Smooth muscle cell (in vitro differentiated cells): Measurements from ENCODE around the gene AFAP1L2. TPM values are rescaled to one million over a fixed set of nuclear protein-coding genes. Genes with fewer than 3 reads are reported as not detected.

Experiments
- DNase-seq: peaks from one replicate; lab custom pipeline; 2025; ENCODE audit not compliant: unreplicated experiment; lab: John Stamatoyannopoulos, UW
- H2AFZ ChIP-seq: fragments of 200-600 bp; sonication (generic); 2 replicates; pipeline ENCODE4 v1.6.0; 2016; ENCODE audit warnings: antibody characterized with exemption, low read depth, mild to moderate bottlenecking
- H3F3A ChIP-seq: fragments of 200-600 bp; sonication (generic); 2 replicates; pipeline ENCODE4 v1.6.0; 2017; ENCODE audit warnings: antibody characterized with exemption, low read depth
- H3K27ac ChIP-seq: fragments of 200-600 bp; sonication (generic); 2 replicates; pipeline ENCODE4 v1.5.1; 2016; ENCODE audit warnings: low read depth, mild to moderate bottlenecking
- H3K27me3 ChIP-seq: fragments of 200-600 bp; sonication (generic); 2 replicates; pipeline ENCODE4 v1.6.1; 2016; ENCODE audit warnings: low read depth, mild to moderate bottlenecking
- H3K36me3 ChIP-seq: fragments of 200-600 bp; sonication (generic); 2 replicates; pipeline ENCODE4 v1.5.1; 2016; ENCODE audit warnings: low read depth
- H3K4me1 ChIP-seq: fragments of 200-600 bp; sonication (generic); 2 replicates; pipeline ENCODE4 v1.5.1; 2016; ENCODE audit warnings: low read depth
- H3K4me2 ChIP-seq: fragments of 200-600 bp; sonication (generic); 2 replicates; pipeline ENCODE4 v1.6.0; 2016; ENCODE audit warnings: mild to moderate bottlenecking
- H3K4me3 ChIP-seq: fragments of 200-600 bp; sonication (generic); 2 replicates; pipeline ENCODE4 v1.5.1; 2016; ENCODE audit warnings: mild to moderate bottlenecking
- H3K79me2 ChIP-seq: fragments of 200-600 bp; sonication (generic); 2 replicates; pipeline ENCODE4 v1.6.0; 2016; ENCODE audit warnings: low read depth, mild to moderate bottlenecking
- H3K9ac ChIP-seq: fragments of 200-600 bp; sonication (generic); 2 replicates; pipeline ENCODE4 v1.6.0; 2016; ENCODE audit warnings: low read depth
- H3K9me3 ChIP-seq: fragments of 200-600 bp; sonication (generic); replicated peaks from 2 replicates; pipeline ENCODE4 v1.5.1; 2016; ENCODE audit warnings: low read depth
- H4K20me1 ChIP-seq: fragments of 200-600 bp; sonication (generic); 2 replicates; pipeline ENCODE4 v1.6.0; 2016; ENCODE audit warnings: low read depth
- WGBS: methylation state at CpG from one replicate; pipeline ENCODE4 v1.1.7; 2016; ENCODE audit warnings: low lambda C conversion rate; 5-methylcytosine and 5-hydroxymethylcytosine counted together
- polyA plus RNA-seq: library from polyadenylated mRNA; unstranded; fragments of >200 nt; fragmentation: Nextera tagmentation; extraction: Ambion mirVana; gene quantifications from 2 replicates; pipeline ENCODE4 v1.2.1, GENCODE V29; 2016
- total RNA-seq: library from RNA; depleted of rRNA; stranded (reverse); fragments of >200 nt; gene quantifications from 2 replicates; pipeline ENCODE4 v1.2.3, GENCODE V29; 2014
- TF ChIP-seq, protein P1 (sequence below): fragments of 200-600 bp; sonication (generic); IDR thresholded peaks from 2 replicates; pipeline ENCODE4 v1.5.1; 2017; ENCODE audit warnings: borderline replicate concordance, mild to moderate bottlenecking, antibody characterized with exemption; ENCODE audit not compliant: insufficient read depth, poor library complexity, severe bottlenecking

Gene AFAP1L2
- total and polyA plus RNA-seq, 2 experiments from 2014 or later: 43.3 to 47.2 TPM

DNA sequence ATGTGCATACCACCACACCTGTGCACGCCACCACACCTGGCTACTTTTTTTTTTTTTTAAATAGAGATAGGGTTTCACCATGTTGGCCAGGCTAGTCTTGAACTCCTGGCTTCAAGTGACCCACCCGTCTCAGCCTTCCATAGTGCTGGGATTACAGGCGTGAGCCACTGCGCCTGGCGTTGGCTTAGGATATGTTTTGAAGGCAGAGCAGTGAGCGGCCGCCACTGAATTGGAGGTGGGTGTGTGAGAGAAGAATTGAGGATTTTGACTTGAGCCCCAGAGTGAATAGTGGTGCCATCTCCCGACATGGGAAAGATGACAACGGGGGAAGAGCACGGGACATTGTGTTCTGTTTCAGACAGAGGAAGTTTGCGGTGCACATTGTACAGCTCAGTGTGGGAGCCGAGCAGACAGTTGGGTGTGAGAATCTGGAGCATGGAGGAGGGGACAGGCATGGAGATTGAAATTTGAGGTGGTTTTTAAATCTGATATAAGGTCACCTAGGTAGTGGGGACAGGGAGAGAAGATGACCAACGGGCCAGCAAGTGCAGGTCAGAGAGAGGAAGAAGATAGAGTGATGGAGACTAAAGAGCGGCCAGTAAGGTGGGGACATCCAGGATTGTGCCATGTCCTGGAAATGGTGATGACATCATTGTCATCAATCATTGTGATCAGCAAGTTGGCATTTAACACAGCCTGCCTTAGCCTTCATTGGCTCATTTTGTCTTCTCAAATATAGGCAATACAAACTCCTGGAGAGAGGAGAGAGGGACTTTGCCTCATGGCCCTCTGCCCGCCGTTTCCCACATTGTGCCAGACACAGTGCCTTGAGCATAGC lies 129.5 kb downstream of the AFAP1L2 start:
- H3K79me2 ChIP-seq: no peaks in the 10 kb centered on the region
- no peak overlapping the region for H3K4me2 ChIP-seq
- H3K4me1 ChIP-seq: no peaks in the 10 kb centered on the region
- H3K9ac ChIP-seq: no peak overlapping the region
- no peak overlapping the region for H3K27ac ChIP-seq
- no peaks in the 10 kb centered on the region for H3K27me3 ChIP-seq
- WGBS: 94% methylated on average over 16 of the region's 16 CpGs
- no peak overlapping the region for H2AFZ ChIP-seq
- H3K36me3 ChIP-seq: no peaks in the 10 kb centered on the region
- peaks cover 10% of the 10 kb centered on the region for H3F3A ChIP-seq
- no peak overlapping the region for H3K4me3 ChIP-seq
- no peaks in the 10 kb centered on the region for H3K9me3 ChIP-seq
- DNase-seq: no peak
- TF ChIP-seq, protein P1, sequence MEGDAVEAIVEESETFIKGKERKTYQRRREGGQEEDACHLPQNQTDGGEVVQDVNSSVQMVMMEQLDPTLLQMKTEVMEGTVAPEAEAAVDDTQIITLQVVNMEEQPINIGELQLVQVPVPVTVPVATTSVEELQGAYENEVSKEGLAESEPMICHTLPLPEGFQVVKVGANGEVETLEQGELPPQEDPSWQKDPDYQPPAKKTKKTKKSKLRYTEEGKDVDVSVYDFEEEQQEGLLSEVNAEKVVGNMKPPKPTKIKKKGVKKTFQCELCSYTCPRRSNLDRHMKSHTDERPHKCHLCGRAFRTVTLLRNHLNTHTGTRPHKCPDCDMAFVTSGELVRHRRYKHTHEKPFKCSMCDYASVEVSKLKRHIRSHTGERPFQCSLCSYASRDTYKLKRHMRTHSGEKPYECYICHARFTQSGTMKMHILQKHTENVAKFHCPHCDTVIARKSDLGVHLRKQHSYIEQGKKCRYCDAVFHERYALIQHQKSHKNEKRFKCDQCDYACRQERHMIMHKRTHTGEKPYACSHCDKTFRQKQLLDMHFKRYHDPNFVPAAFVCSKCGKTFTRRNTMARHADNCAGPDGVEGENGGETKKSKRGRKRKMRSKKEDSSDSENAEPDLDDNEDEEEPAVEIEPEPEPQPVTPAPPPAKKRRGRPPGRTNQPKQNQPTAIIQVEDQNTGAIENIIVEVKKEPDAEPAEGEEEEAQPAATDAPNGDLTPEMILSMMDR: no peak
- no peaks in the 10 kb centered on the region for H4K20me1 ChIP-seq

DNA sequence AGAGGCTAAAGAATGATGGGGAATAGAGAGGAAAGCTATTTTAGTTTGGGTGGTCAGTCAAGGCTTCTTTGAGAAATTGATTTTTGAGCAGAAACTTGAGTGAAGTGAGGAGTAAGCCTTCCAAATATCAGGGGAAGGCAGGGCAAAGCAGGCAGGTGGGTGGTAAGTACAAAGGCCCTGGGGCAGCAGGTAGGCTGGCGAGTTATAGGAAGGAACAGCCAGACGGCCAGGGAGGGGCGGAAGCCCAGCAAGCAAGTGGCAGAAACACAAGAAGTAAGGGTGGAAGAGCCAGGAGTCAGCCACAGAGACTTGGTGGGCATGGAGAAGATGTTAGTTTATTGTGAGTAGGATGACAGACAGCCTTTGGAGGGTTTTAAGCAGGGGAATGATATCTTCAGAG lies 130.4 kb downstream of the AFAP1L2 start:
- TF ChIP-seq, protein P1: no peak
- DNase-seq: no peak

DNA sequence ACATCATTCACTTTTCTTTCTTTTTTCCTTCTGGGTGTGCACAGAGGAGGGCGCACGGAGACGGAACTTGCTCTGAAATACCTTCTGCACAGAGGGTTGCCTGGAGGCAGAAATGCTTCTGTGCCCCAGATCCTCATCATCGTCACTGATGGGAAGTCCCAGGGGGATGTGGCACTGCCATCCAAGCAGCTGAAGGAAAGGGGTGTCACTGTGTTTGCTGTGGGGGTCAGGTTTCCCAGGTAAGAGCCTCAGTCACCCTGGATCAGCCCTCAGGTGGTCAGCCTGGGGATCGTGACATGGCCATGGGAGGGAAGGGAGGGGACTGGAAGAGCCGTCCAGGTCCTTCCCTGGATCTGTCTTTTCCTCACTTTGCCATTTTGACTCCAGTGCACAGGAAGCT lies 131.6 kb downstream of the AFAP1L2 start:
- Histone ChIP-seq H3K4me2 (no peak overlapping the region), H2AFZ (no peak overlapping the region), H3K4me1 (no peaks in the 10 kb centered on the region), H3K27me3 (no peaks in the 10 kb centered on the region), H3K79me2 (no peaks in the 10 kb centered on the region), H3K27ac (no peak overlapping the region), H3K36me3 (no peaks in the 10 kb centered on the region), H3K9me3 (no peaks in the 10 kb centered on the region), H3K4me3 (no peak overlapping the region), H3K9ac (no peak overlapping the region), H3F3A (peaks cover 10% of the 10 kb centered on the region), H4K20me1 (no peaks in the 10 kb centered on the region)
- no peak for DNase-seq
- TF ChIP-seq, protein P1: no peak
- WGBS: 86% methylated on average over 6 of the region's 6 CpGs

More for the DNA sequence above, 130.4 kb downstream of the AFAP1L2 start:
- Histone ChIP-seq H3K4me3 (no peak overlapping the region), H3K36me3 (no peaks in the 10 kb centered on the region), H4K20me1 (no peaks in the 10 kb centered on the region), H3K9me3 (no peaks in the 10 kb centered on the region), H3F3A (peaks cover 10% of the 10 kb centered on the region), H3K27ac (no peak overlapping the region), H3K4me2 (no peak overlapping the region), H3K4me1 (no peaks in the 10 kb centered on the region), H2AFZ (no peak overlapping the region), H3K9ac (no peak overlapping the region), H3K27me3 (no peaks in the 10 kb centered on the region), H3K79me2 (no peaks in the 10 kb centered on the region)
- WGBS: 78% methylated on average over 3 of the region's 3 CpGs

DNA sequence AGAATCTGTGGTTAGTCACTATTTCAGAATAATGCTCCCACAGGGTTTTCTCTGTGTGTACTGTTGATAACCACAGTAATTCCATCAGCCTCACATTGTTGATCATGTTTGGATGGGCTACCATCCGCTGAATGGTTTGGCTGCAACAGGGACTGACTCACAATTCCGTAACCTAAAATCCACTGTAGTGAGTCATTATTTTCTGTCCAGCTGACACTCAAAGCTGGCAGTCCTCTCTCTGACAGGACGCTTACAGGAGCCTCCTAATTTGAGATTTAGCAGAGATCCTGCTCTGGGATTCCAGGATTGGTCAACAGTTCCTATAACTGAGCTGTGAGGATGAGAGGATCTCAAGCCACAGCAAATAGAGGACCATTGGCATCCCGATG lies 132.5 kb downstream of the AFAP1L2 start:
- H3K4me1 ChIP-seq: no peaks in the 10 kb centered on the region
- TF ChIP-seq, protein P1: no peak
- no peak overlapping the region for H3K4me3 ChIP-seq
- H4K20me1 ChIP-seq: no peaks in the 10 kb centered on the region
- no peak overlapping the region for H3K9ac ChIP-seq
- H2AFZ ChIP-seq: no peak overlapping the region
- no peaks in the 10 kb centered on the region for H3K27me3 ChIP-seq
- H3K27ac ChIP-seq: peak overlapping the region; percentile 71
- no peaks in the 10 kb centered on the region for H3K79me2 ChIP-seq
- no peaks in the 10 kb centered on the region for H3K9me3 ChIP-seq
- H3F3A ChIP-seq: peaks cover 10% of the 10 kb centered on the region
- 10% methylated on average over 4 of the region's 4 CpGs for WGBS
- H3K36me3 ChIP-seq: no peaks in the 10 kb centered on the region
- peak overlapping the region; percentile 67 for H3K4me2 ChIP-seq
- no peak for DNase-seq
